Calu3 (cell line): ENCODE measurements around the gene THBS2. TPM values are rescaled to one million over a fixed set of nuclear protein-coding genes. Genes with fewer than 3 reads are reported as not detected.

Experiments used
- BruUV-seq: library from RNA; stranded (reverse); fragments of 400-500 nt; replicated peaks from 2 replicates; lab custom pipeline; 2021; lab: Mats Ljungman, UMichigan
- CTCF ChIA-PET: fragments of 300-600 bp; sonication (Branson Sonifier 250); formaldehyde crosslinking; loops from one replicate; lab custom pipeline; 2022; ENCODE audit warnings: antibody characterized with exemption; lab: Charles Lee
- DNase-seq: peaks from one replicate; pipeline ENCODE4 v3.0.0; 2022
- H3K27ac Mint-ChIP-seq: one replicate; pipeline ENCODE4 v1.8.0; 2022; ENCODE audit warnings: mixed read lengths; ENCODE audit not compliant: unreplicated experiment
- H3K27me3 Mint-ChIP-seq: one replicate; pipeline ENCODE4 v1.8.0; 2022; ENCODE audit warnings: mixed read lengths; ENCODE audit not compliant: unreplicated experiment
- H3K36me3 Mint-ChIP-seq: one replicate; pipeline ENCODE4 v1.8.0; 2022; ENCODE audit warnings: mild to moderate bottlenecking, moderate library complexity, mixed read lengths; ENCODE audit not compliant: insufficient read depth, unreplicated experiment
- H3K4me1 Mint-ChIP-seq: one replicate; pipeline ENCODE4 v1.8.0; 2022; ENCODE audit warnings: mild to moderate bottlenecking, low read depth, mixed read lengths; ENCODE audit not compliant: unreplicated experiment
- H3K4me3 Mint-ChIP-seq: one replicate; pipeline ENCODE4 v1.8.0; 2022; ENCODE audit warnings: mild to moderate bottlenecking, low read depth, moderate library complexity, mixed read lengths; ENCODE audit not compliant: unreplicated experiment
- H3K9me3 Mint-ChIP-seq: one replicate; pipeline ENCODE4 v1.8.0; 2022; ENCODE audit warnings: low read depth, mixed read lengths; ENCODE audit not compliant: unreplicated experiment
- intact Hi-C: fragments of 100-400 bp; cut with micrococcal nuclease; formaldehyde crosslinking; loops from one replicate; pipeline ENCODE4 v1.10.0; 2022; ENCODE audit not compliant: unreplicated experiment
- total RNA-seq: library from RNA; stranded (reverse); gene quantifications from 2 replicates; pipeline ENCODE4 v1.2.3, GENCODE V29; 2022
- TF ChIP-seq, protein P1 (sequence below): fragments of 200-600 bp; IDR thresholded peaks from one replicate; pipeline ENCODE4 v1.8.0; 2022; ENCODE audit warnings: antibody characterized with exemption; ENCODE audit not compliant: unreplicated experiment

Gene THBS2
- total RNA-seq, 1 experiment from 2014 or later = not detected

DNA sequence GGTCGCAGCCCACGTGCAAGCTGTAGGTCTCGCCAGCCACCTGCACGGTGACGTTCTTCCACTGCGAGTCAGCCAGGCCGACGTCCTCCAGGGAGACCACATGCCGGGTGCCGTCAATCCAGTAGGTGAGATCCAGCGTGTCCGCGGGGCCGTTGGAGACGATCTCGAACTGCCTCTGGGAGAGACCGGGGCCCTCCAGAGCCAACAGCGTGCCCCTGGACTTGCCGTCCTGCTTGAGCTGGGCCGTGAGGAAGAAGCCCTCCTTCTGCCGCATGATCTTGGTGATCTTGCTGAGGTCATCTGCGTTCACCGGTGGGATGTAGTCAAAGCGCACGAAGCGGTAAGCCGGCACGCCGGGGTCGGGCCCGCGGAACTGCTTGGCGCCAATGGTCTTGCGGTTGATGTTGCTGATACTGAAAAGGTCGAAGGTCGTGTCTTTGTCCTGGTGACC is 5.1 kb downstream of the THBS2 start:
- TF ChIP-seq, protein P1, sequence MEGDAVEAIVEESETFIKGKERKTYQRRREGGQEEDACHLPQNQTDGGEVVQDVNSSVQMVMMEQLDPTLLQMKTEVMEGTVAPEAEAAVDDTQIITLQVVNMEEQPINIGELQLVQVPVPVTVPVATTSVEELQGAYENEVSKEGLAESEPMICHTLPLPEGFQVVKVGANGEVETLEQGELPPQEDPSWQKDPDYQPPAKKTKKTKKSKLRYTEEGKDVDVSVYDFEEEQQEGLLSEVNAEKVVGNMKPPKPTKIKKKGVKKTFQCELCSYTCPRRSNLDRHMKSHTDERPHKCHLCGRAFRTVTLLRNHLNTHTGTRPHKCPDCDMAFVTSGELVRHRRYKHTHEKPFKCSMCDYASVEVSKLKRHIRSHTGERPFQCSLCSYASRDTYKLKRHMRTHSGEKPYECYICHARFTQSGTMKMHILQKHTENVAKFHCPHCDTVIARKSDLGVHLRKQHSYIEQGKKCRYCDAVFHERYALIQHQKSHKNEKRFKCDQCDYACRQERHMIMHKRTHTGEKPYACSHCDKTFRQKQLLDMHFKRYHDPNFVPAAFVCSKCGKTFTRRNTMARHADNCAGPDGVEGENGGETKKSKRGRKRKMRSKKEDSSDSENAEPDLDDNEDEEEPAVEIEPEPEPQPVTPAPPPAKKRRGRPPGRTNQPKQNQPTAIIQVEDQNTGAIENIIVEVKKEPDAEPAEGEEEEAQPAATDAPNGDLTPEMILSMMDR = no peak
- BruUV-seq = no TSS peak
- no peak overlapping the region for H3K4me3 Mint-ChIP-seq
- CTCF ChIA-PET = no interaction called here
- no peak for DNase-seq
- no peaks in the 10 kb centered on the region for H3K4me1 Mint-ChIP-seq
- H3K36me3 Mint-ChIP-seq = no peaks in the 10 kb centered on the region
- intact Hi-C loops = no loop called here
- no peaks in the 10 kb centered on the region for H3K27me3 Mint-ChIP-seq
- H3K27ac Mint-ChIP-seq = no peak overlapping the region
- H3K9me3 Mint-ChIP-seq = peaks cover 3% of the 10 kb centered on the region

DNA sequence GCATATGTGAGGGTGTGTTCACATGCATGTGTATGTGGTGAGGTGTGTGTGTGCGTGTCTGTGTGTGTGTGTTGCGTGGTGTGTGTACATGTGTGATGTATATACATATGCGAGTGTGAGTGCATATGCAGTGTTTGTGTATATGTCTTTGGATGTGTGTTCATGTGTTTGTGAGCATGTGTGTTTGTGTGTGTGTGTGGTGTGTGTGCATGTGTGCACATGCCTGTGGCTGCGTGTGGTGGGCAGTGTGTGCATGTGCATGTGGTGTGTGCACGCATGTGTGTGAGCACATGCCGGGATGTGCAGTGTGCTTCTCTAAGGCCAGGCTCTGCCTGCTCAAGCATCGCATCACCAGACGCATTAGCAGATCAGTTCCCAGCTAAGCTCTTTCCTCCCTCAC is 5.7 kb downstream of the THBS2 start:
- no peak overlapping the region for H3K27ac Mint-ChIP-seq
- H3K9me3 Mint-ChIP-seq = peaks cover 3% of the 10 kb centered on the region
- TF ChIP-seq, protein P1 = no peak
- DNase-seq = no peak
- intact Hi-C loops = no loop called here
- H3K27me3 Mint-ChIP-seq = no peaks in the 10 kb centered on the region
- H3K4me1 Mint-ChIP-seq = no peaks in the 10 kb centered on the region
- no peaks in the 10 kb centered on the region for H3K36me3 Mint-ChIP-seq
- CTCF ChIA-PET = no interaction called here
- no TSS peak for BruUV-seq
- H3K4me3 Mint-ChIP-seq = no peak overlapping the region

DNA sequence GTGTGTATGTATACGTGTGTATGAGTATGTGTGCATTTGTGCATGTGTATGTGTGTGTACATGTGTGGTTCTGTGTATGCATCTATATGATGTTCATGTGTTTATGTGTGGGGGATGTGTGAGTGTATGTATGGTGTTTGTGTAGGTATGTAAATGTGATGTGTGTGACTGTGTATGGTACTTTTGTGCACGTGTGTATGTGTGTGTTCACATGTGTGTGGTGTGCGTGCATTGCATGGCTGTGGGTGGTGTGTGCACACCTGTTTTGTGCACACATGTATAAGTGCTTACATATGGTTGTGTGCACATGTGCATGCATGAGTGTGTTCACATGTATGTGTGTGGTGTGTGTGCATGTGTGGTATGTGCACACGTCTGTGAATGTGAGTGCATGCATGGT is 6.2 kb downstream of the THBS2 start:
- TF ChIP-seq, protein P1 = no peak
- Mint-ChIP-seq H3K27me3 (no peaks in the 10 kb centered on the region), H3K27ac (no peak overlapping the region), H3K4me3 (no peak overlapping the region), H3K36me3 (no peaks in the 10 kb centered on the region), H3K4me1 (no peaks in the 10 kb centered on the region), H3K9me3 (peaks cover 3% of the 10 kb centered on the region)
- BruUV-seq = no TSS peak
- intact Hi-C loops = no loop called here
- no peak for DNase-seq
- CTCF ChIA-PET = no interaction called here

DNA sequence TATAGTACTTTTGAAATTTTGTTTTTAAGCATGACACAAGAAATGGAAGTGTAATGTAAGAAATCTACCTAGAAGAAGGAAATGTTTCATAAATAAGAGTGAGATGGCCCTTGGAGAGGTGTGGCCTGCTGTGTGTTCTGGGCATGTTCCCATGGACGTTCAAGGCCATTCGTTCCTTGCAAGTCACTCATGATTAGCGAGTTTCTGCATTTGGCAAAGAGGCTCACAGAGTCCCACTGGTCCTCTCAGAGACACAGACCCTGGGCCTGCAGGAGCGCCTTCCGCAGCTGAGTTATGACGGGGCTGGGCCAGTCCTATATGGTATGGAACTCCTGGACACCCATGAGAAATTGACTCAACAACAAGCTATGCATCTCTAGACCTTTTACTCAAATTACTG is 7.2 kb downstream of the THBS2 start:
- Mint-ChIP-seq H3K9me3 (peaks cover 3% of the 10 kb centered on the region), H3K27ac (no peak overlapping the region), H3K4me3 (no peak overlapping the region), H3K4me1 (no peaks in the 10 kb centered on the region), H3K36me3 (no peaks in the 10 kb centered on the region), H3K27me3 (no peaks in the 10 kb centered on the region)
- no TSS peak for BruUV-seq
- CTCF ChIA-PET = no interaction called here
- TF ChIP-seq, protein P1 = no peak
- intact Hi-C loops = no loop called here
- no peak for DNase-seq
